H9 (cell line): ENCODE measurements around the gene BPIFB2. TPM values are rescaled to one million over a fixed set of nuclear protein-coding genes. Genes with fewer than 3 reads are reported as not detected.

Experiments
- DNase-seq: peaks from one replicate; pipeline ENCODE4 v3.0.0-alpha.2; 2017
- H2AFZ ChIP-seq: one replicate; pipeline ENCODE4 v1.6.1; 2013; ENCODE audit warnings: mild to moderate bottlenecking, low read length, control low read depth, moderate library complexity
- H2AK5ac ChIP-seq: 2 replicates; pipeline ENCODE4 v1.6.1; 2013; ENCODE audit warnings: low read length, control low read depth, mixed read lengths; ENCODE audit not compliant: insufficient read length
- H2BK120ac ChIP-seq: one replicate; pipeline ENCODE4 v1.6.1; 2013; ENCODE audit warnings: low read depth, mild to moderate bottlenecking, low read length, control low read depth, inconsistent platforms; ENCODE audit not compliant: poor library complexity, severe bottlenecking
- H2BK12ac ChIP-seq: 2 replicates; pipeline ENCODE4 v1.6.1; 2013; ENCODE audit warnings: low read length, control low read depth, mixed read lengths, low read depth; ENCODE audit not compliant: insufficient read length
- H2BK15ac ChIP-seq: 2 replicates; pipeline ENCODE4 v1.6.1; 2013; ENCODE audit warnings: low read depth, low read length, control low read depth
- H2BK20ac ChIP-seq: one replicate; pipeline ENCODE4 v1.6.1; 2013; ENCODE audit warnings: low read depth, mild to moderate bottlenecking, low read length, control low read depth, inconsistent platforms; ENCODE audit not compliant: poor library complexity, severe bottlenecking
- H2BK5ac ChIP-seq: 2 replicates; pipeline ENCODE4 v1.6.1; 2013; ENCODE audit warnings: low read length, control low read depth, mixed read lengths; ENCODE audit not compliant: insufficient read length
- H3K14ac ChIP-seq: 2 replicates; pipeline ENCODE4 v1.6.1; 2013; ENCODE audit warnings: low read length, control low read depth; ENCODE audit not compliant: insufficient read depth
- H3K18ac ChIP-seq: 2 replicates; pipeline ENCODE4 v1.6.1; 2013; ENCODE audit warnings: low read depth, mild to moderate bottlenecking, mixed read lengths, low read length, control low read depth; ENCODE audit not compliant: insufficient read length
- H3K23ac ChIP-seq: 2 replicates; pipeline ENCODE4 v1.6.1; 2013; ENCODE audit warnings: low read length, control low read depth, mixed read lengths, low read depth; ENCODE audit not compliant: insufficient read length
- H3K23me2 ChIP-seq: 2 replicates; pipeline ENCODE4 v1.6.1; 2013; ENCODE audit warnings: low read depth, mild to moderate bottlenecking, mixed read lengths, low read length, control low read depth; ENCODE audit not compliant: insufficient read length, poor library complexity, severe bottlenecking
- H3K27ac ChIP-seq: 2 replicates; pipeline ENCODE4 v1.5.1; 2013; ENCODE audit warnings: low read length, control low read depth, mixed read lengths, low read depth; ENCODE audit not compliant: insufficient read length
- H3K27me3 ChIP-seq: 2 replicates; pipeline ENCODE4 v1.6.1; 2013; ENCODE audit warnings: low read length, control low read depth, inconsistent platforms; ENCODE audit not compliant: insufficient read depth
- H3K4ac ChIP-seq: 2 replicates; pipeline ENCODE4 v1.6.1; 2013; ENCODE audit warnings: low read depth, mild to moderate bottlenecking, control low read depth, inconsistent platforms, low read length, moderate library complexity
- H3K4me1 ChIP-seq: 2 replicates; pipeline ENCODE4 v1.6.1; 2013; ENCODE audit warnings: low read length, control low read depth, inconsistent platforms; ENCODE audit not compliant: insufficient read depth
- H3K4me2 ChIP-seq: 2 replicates; pipeline ENCODE4 v1.6.1; 2013; ENCODE audit warnings: low read length, control low read depth, mixed read lengths; ENCODE audit not compliant: insufficient read length, insufficient read depth
- H3K56ac ChIP-seq: 2 replicates; pipeline ENCODE4 v1.6.1; 2013; ENCODE audit warnings: low read depth, mild to moderate bottlenecking, mixed read lengths, low read length, control low read depth; ENCODE audit not compliant: insufficient read length
- H3K79me1 ChIP-seq: 2 replicates; pipeline ENCODE4 v1.6.1; 2013; ENCODE audit warnings: low read depth, mild to moderate bottlenecking, moderate library complexity, low read length, control low read depth, inconsistent platforms; ENCODE audit not compliant: insufficient read depth, poor library complexity, severe bottlenecking
- H3K79me2 ChIP-seq: 2 replicates; pipeline ENCODE4 v1.6.1; 2013; ENCODE audit warnings: low read length, control low read depth, inconsistent platforms; ENCODE audit not compliant: insufficient read depth
- H3K9ac ChIP-seq: 2 replicates; pipeline ENCODE4 v1.6.1; 2013; ENCODE audit warnings: low read length, control low read depth, mixed read lengths; ENCODE audit not compliant: insufficient read length; ENCODE audit errors: extremely low read depth
- H3K9me3 ChIP-seq: one replicate; pipeline ENCODE4 v1.6.1; 2013; ENCODE audit warnings: low read depth, low read length, inconsistent platforms; ENCODE audit not compliant: control insufficient read depth
- H3T11ph ChIP-seq: one replicate; pipeline ENCODE4 v1.6.1; 2013; ENCODE audit warnings: mild to moderate bottlenecking, low read length, control low read depth, inconsistent platforms
- H4K20me1 ChIP-seq: one replicate; pipeline ENCODE4 v1.6.1; 2013; ENCODE audit not compliant: control insufficient read depth, insufficient read length, insufficient read depth
- H4K5ac ChIP-seq: 2 replicates; pipeline ENCODE4 v1.6.1; 2013; ENCODE audit warnings: low read depth, mild to moderate bottlenecking, mixed read lengths, low read length, control low read depth; ENCODE audit not compliant: insufficient read length
- H4K8ac ChIP-seq: replicated peaks from 2 replicates; pipeline ENCODE4 v1.6.1; 2013; ENCODE audit warnings: low read length, control low read depth, mixed read lengths, low read depth; ENCODE audit not compliant: insufficient read length
- H4K91ac ChIP-seq: 2 replicates; pipeline ENCODE4 v1.6.1; 2013; ENCODE audit warnings: low read depth, mild to moderate bottlenecking, moderate library complexity, mixed read lengths, low read length, control low read depth; ENCODE audit not compliant: insufficient read length
- H3K27ac Mint-ChIP-seq, 3 experiments: 2 replicates in 2 of 3; 3 replicates in 1 of 3; pipeline ENCODE4 v1.8.0; 2020 to 2021; ENCODE audit warnings: mixed read lengths in 3 of 3, mild to moderate bottlenecking in 1 of 3, moderate library complexity in 1 of 3
- H3K27me3 Mint-ChIP-seq: 2 replicates; pipeline ENCODE4 v1.8.0; 2021; ENCODE audit warnings: low read depth, mild to moderate bottlenecking, moderate library complexity, mixed read lengths
- H3K36me3 Mint-ChIP-seq, 3 experiments: 2 replicates in 2 of 3; 3 replicates in 1 of 3; pipeline ENCODE4 v1.8.0; 2020 to 2021; ENCODE audit warnings: low read depth in 3 of 3, mixed read lengths in 3 of 3; ENCODE audit not compliant: insufficient read depth in 1 of 3
- H3K4me1 Mint-ChIP-seq, 2 experiments: 2 replicates each; pipeline ENCODE4 v1.8.0; 2020; ENCODE audit warnings: mixed read lengths in 2 of 2
- H3K4me3 Mint-ChIP-seq, 2 experiments: 2 replicates in 1 of 2; 3 replicates in 1 of 2; pipeline ENCODE4 v1.8.0; 2020 to 2021; ENCODE audit warnings: mild to moderate bottlenecking in 2 of 2, mixed read lengths in 2 of 2, moderate library complexity in 1 of 2
- H3K9me3 Mint-ChIP-seq, 2 experiments: 2 replicates in 1 of 2; 3 replicates in 1 of 2; pipeline ENCODE4 v1.8.0; 2020; ENCODE audit warnings: mild to moderate bottlenecking in 2 of 2, mixed read lengths in 2 of 2, moderate library complexity in 1 of 2
- CTCF ChIP-seq: fragments of 200-600 bp; sonication (generic); conservative IDR thresholded peaks from 3 replicates; pipeline ENCODE4 v1.8.0; 2021; ENCODE audit warnings: antibody characterized with exemption, mild to moderate bottlenecking
- WGBS: extraction: QIAGEN DNeasy Blood & Tissue Kit; methylation state at CpG from one replicate; pipeline ENCODE4 v1.1.7; 2013; ENCODE audit warnings: missing lambda C conversion rate, low lambda C conversion rate, mixed read lengths; ENCODE audit not compliant: insufficient read length; ENCODE audit errors: extremely low coverage; 5-methylcytosine and 5-hydroxymethylcytosine counted together
- total RNA-seq: library from RNA; stranded (reverse); gene quantifications from 2 replicates; pipeline ENCODE4 v1.2.1, GENCODE V29; 2021

BPIFB2 gene
- total RNA-seq, 1 experiment from 2014 or later: not detected

GRCh38 chr20:33054791-33055190 lies 47.3 kb downstream of the BPIFB2 start:
- no peak overlapping the region for H2BK15ac ChIP-seq
- no peak overlapping the region for H2BK120ac ChIP-seq
- H3K4me1 Mint-ChIP-seq: peaks cover 8% of the 10 kb centered on the region in 2 experiments
- WGBS: no CpG with 5 or more reads among the region's 2 CpGs
- no peaks in the 10 kb centered on the region for H3K36me3 Mint-ChIP-seq
- no peaks in the 10 kb centered on the region for H3K4me1 ChIP-seq
- H3K9me3 Mint-ChIP-seq: no peaks in the 10 kb centered on the region
- no peaks in the 10 kb centered on the region for H3K79me1 ChIP-seq
- no peak overlapping the region for H3K4ac ChIP-seq
- no peaks in the 10 kb centered on the region for H3K27me3 ChIP-seq
- H3K27me3 Mint-ChIP-seq: peaks cover 4% of the 10 kb centered on the region; the same call in 1 of the 2 replicates
- no peak overlapping the region for H3K27ac ChIP-seq
- no peak overlapping the region for H2BK5ac ChIP-seq
- H3K18ac ChIP-seq: no peak overlapping the region
- no peak overlapping the region for H2BK12ac ChIP-seq
- no peak overlapping the region for H3K27ac Mint-ChIP-seq
- no peak overlapping the region for H3T11ph ChIP-seq
- H2AFZ ChIP-seq: no peak overlapping the region
- no peak overlapping the region for H2AK5ac ChIP-seq
- H2BK20ac ChIP-seq: no peak overlapping the region
- H3K4me2 ChIP-seq: no peak overlapping the region
- no peak for TF ChIP-seq CTCF
- H4K8ac ChIP-seq: no peak overlapping the region
- no peaks in the 10 kb centered on the region for H3K9me3 ChIP-seq
- no peak overlapping the region for H3K4me3 Mint-ChIP-seq
- no peak for DNase-seq
- H3K23me2 ChIP-seq: no peaks in the 10 kb centered on the region
- no peak overlapping the region for H3K14ac ChIP-seq
- no peak overlapping the region for H3K9ac ChIP-seq
- H3K79me2 ChIP-seq: no peaks in the 10 kb centered on the region
- H4K5ac ChIP-seq: no peak overlapping the region
- no peaks in the 10 kb centered on the region for H4K20me1 ChIP-seq
- H3K23ac ChIP-seq: no peak overlapping the region
- H4K91ac ChIP-seq: no peak overlapping the region
- H3K56ac ChIP-seq: no peak overlapping the region
